Gastrocnemius medialis (tissue), 4 donors: Measurements from ENCODE around the gene ATAD3C. TPM values are rescaled to one million over a fixed set of nuclear protein-coding genes. Genes with fewer than 3 reads are reported as not detected.
"Not testable (repeated sequence)": the region's sequence is repeated elsewhere in the genome, so short reads cannot be mapped to it uniquely, and the experiment has no call there.

Source experiments
- ATAC-seq, 2 donors: fragments of 150-250 bp; one replicate each; pipeline ENCODE4 v1.9.1; 2016
- DNase-seq, 2 donors: peaks; one replicate each; pipeline ENCODE4 v3.0.0-alpha.2; 2019
- H3K27ac ChIP-seq, 4 donors: fragments of 200-600 bp; sonication (generic); 1 replicate in 1 of 4; 2 replicates in 3 of 4; pipeline ENCODE4 v1.5.1; 2016 to 2018; ENCODE audit warnings: mild to moderate bottlenecking in 2 of 4, moderate library complexity in 1 of 4
- H3K27me3 ChIP-seq, 3 donors: fragments of 200-600 bp; sonication (generic) in 2 of 3; 1 replicate in 1 of 3; 2 replicates in 2 of 3; pipeline versions ENCODE4 v1.5.1 to v1.6.0; 2016 to 2019; ENCODE audit warnings: mild to moderate bottlenecking in 1 of 3, moderate library complexity in 1 of 3
- H3K36me3 ChIP-seq, 2 donors: fragments of 200-600 bp; sonication (generic) in 1 of 2; one replicate each; pipeline ENCODE4 v1.5.1; 2017 to 2018
- H3K4me1 ChIP-seq, 2 donors: fragments of 200-600 bp; sonication (generic) in 1 of 2; one replicate each; pipeline ENCODE4 v1.5.1; 2016 to 2017; ENCODE audit warnings: mild to moderate bottlenecking in 2 of 2
- H3K4me3 ChIP-seq, 4 donors: fragments of 200-600 bp; sonication (generic) in 3 of 4; 1 replicate in 1 of 4; 2 replicates in 3 of 4; pipeline ENCODE4 v1.5.1; 2016 to 2019; ENCODE audit warnings: mild to moderate bottlenecking in 2 of 4
- H3K9me3 ChIP-seq, 3 donors: fragments of 200-600 bp; sonication (generic) in 2 of 3; 1 replicate in 1 of 3; 2 replicates in 2 of 3; pipeline ENCODE4 v1.5.1; 2016 to 2019
- POLR2A ChIP-seq, 2 donors: fragments of 450-650 bp; IDR thresholded peaks; one replicate each; pipeline ENCODE4 v1.6.1; 2017; ENCODE audit warnings: antibody characterized with exemption in 2 of 2, mild to moderate bottlenecking in 2 of 2, moderate library complexity in 2 of 2
- in situ Hi-C, 4 donors: fragments of 200-750 bp; cut with MboI; loops; one replicate each; pipeline versions ENCODE4 v1.15.0 to v1.8.0; 2017; ENCODE audit warnings: low sequenced_read_pairs in 4 of 4
- intact Hi-C: fragments of 100-400 bp; cut with DNase I; formaldehyde crosslinking; loops from one replicate; pipeline ENCODE4 v1.15.1; 2023; ENCODE audit warnings: low total_unique reads
- total RNA-seq, 4 donors: library from RNA; depleted of rRNA; stranded (reverse); fragments of >200 nt; gene quantifications; one replicate each; pipeline versions ENCODE4 v1.1.0 to v1.2.3, GENCODE V29; 2016
- TF ChIP-seq, protein P1 (sequence below), 5 experiments: fragments of 450-650 bp in 3 of 5; fragments of 200-600 bp in 2 of 5; sonication (generic) in 2 of 5; IDR thresholded peaks in 4 of 5; conservative IDR thresholded peaks in 1 of 5; 1 replicate in 4 of 5; 2 replicates in 1 of 5; pipeline ENCODE4 v1.5.1; 2016 to 2019; ENCODE audit warnings: antibody characterized with exemption in 5 of 5, mild to moderate bottlenecking in 3 of 5, moderate library complexity in 3 of 5

The ATAD3C gene
- total RNA-seq, 4 donors from 2014 or later: 0.07 TPM; not detected in 3

DNA sequence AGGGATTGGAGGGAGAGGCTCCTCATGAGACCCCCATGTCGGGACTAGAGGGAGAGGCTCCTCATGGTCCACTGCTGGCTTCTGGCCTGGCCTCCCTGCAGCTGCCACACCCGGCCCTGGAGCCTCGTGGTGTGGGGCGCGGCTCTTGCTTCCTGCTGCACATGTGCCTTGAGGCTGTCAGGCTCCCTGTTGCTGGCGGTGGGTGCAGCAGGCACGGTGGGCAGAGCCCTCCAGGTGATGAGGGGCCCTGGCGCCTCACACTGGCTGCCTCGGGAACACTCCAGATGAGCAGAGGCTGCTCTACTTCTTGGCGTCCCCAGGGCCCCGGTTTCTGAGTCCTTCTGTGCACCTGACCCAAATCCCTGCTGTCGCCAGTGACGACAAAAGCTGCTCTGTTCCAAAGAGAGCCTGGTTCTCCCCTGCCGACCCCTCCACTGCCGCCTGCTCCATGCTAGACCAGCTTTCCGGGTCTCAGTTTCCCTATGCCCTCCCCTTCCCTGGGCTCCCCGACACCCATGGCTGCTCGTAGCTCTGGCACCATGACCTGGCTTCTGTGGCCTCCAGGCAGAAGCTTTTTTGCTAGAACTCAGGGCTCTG is 12.3 kb downstream of the ATAD3C start:
- Histone ChIP-seq H3K4me3 (no peak overlapping the region), H3K36me3 (no peaks in the 10 kb centered on the region), H3K27me3 (no peaks in the 10 kb centered on the region), H3K4me1 (no peaks in the 10 kb centered on the region), H3K27ac (no peak overlapping the region), H3K9me3 (no peaks in the 10 kb centered on the region)
- intact Hi-C loops: no loop called here
- no peak for ATAC-seq
- in situ Hi-C loops: no loop called here
- DNase-seq: no peak
- TF ChIP-seq POLR2A (IDR thresholded peaks at IDR 0.05): no peak
- TF ChIP-seq, protein P1, sequence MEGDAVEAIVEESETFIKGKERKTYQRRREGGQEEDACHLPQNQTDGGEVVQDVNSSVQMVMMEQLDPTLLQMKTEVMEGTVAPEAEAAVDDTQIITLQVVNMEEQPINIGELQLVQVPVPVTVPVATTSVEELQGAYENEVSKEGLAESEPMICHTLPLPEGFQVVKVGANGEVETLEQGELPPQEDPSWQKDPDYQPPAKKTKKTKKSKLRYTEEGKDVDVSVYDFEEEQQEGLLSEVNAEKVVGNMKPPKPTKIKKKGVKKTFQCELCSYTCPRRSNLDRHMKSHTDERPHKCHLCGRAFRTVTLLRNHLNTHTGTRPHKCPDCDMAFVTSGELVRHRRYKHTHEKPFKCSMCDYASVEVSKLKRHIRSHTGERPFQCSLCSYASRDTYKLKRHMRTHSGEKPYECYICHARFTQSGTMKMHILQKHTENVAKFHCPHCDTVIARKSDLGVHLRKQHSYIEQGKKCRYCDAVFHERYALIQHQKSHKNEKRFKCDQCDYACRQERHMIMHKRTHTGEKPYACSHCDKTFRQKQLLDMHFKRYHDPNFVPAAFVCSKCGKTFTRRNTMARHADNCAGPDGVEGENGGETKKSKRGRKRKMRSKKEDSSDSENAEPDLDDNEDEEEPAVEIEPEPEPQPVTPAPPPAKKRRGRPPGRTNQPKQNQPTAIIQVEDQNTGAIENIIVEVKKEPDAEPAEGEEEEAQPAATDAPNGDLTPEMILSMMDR (IDR thresholded peaks at IDR 0.05 in 4 of 5, conservative IDR thresholded peaks at IDR 0.05 in 1 of 5): no peak

DNA sequence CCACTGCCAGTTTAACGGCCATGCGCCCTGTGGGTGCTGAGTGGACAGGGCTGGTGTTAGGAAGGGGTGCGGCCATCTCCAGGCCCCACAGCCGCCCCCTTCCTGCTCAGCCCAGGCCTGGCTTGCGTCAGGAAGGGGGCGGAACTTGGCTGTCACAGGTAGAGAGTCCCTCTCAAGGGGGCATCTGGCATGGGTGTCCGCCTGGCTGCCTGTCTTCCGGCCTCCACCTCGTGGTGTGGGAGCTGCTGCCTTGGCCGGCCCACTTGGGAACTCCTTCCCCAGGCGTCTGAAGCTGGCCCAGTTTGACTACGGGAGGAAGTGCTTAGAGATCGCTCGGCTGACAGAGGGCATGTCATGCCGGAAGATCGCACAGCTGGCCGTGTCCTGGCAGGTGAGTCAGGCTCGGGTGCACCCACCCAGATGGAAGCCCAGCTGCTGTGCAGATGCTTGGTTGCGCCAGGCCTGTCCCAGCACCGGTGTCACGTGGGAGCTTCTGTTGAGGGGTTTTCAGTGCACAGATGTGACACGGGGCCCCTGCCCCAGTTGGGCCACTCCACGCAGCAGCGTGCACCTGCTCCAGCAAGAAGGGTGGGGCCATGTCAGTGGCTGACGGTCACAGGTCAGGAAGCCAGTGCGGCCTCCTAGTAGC is 13.0 kb downstream of the ATAD3C start:
- DNase-seq (no peak), ATAC-seq (no peak)
- Histone ChIP-seq H3K4me1 (no peaks in the 10 kb centered on the region), H3K36me3 (no peaks in the 10 kb centered on the region), H3K27me3 (no peaks in the 10 kb centered on the region), H3K27ac (no peak overlapping the region), H3K9me3 (no peaks in the 10 kb centered on the region), H3K4me3 (no peak overlapping the region)
- in situ Hi-C loops: no loop called here
- no peak for TF ChIP-seq POLR2A (IDR thresholded peaks at IDR 0.05)
- TF ChIP-seq, protein P1 (IDR thresholded peaks at IDR 0.05 in 4 of 5, conservative IDR thresholded peaks at IDR 0.05 in 1 of 5): no peak
- intact Hi-C loops: no loop called here

DNA sequence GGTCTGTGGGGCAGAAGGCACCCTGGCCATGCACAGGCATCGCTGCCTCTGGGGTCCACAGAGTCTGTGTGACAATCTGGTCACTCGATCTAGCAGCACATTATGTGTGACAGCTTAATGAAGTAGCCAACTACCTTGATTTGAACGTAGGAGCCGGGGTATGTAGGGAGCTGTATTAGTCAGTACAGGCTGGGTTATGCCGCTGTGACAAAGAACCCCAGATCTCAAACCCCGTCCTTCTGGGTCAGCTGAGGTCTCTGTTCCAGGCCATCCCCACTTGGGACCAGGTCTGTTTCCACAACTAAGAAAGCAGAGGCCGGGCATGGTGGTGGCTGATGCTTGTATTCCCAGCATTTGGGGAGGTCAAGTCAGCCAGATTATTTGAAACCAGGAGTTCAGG is 13.8 kb downstream of the ATAD3C start:
- no peak for TF ChIP-seq POLR2A (IDR thresholded peaks at IDR 0.05)
- TF ChIP-seq, protein P1 (IDR thresholded peaks at IDR 0.05 in 4 of 5, conservative IDR thresholded peaks at IDR 0.05 in 1 of 5): no peak
- Histone ChIP-seq H3K9me3 (no peaks in the 10 kb centered on the region), H3K4me1 (no peaks in the 10 kb centered on the region), H3K27ac (no peak overlapping the region), H3K4me3 (no peak overlapping the region), H3K27me3 (no peaks in the 10 kb centered on the region), H3K36me3 (no peaks in the 10 kb centered on the region)
- DNase-seq: no peak
- no peak for ATAC-seq
- in situ Hi-C loops: no loop called here
- intact Hi-C loops: no loop called here

DNA sequence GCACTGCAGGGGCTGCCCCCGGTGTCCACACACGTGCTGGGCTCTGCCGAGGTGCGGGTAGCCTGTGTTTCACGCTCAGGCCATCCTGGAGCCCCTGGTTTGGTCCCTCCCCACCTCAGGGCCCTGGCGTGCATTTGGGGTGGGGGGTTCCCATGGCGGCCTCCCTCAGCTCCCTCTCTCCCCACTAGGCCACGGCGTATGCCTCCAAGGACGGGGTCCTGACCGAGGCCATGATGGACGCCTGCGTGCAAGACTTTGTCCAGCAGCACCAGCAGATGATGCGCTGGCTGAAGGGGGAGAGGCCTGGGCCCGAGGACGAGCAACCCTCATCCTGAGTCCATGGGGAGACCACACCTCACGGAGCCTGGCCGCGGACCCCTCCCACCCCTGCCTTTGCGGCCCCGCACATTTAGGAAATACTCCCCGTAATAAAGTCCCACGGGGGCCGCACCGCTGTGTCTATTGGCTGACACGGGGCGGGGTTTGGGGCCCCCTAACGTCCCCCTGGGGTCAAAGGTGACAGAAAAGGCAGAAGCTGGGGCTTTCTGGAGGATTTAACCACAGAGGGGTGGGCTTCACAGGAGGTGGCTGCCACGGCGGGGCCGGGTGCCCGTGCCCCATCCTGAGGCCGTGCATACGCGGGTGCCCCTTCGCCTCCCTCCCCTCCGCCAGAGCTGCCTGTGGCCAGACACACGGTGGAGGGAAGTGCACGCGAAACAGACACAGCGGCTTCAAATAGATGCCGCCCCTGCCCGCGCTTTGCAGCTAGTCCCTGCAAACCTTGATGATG is 18.9 kb downstream of the ATAD3C start:
- DNase-seq, ATAC-seq, H3K9me3 ChIP-seq, H3K27me3 ChIP-seq, H3K36me3 ChIP-seq, intact Hi-C loops, in situ Hi-C loops, H3K4me3 ChIP-seq, H3K27ac ChIP-seq: not testable (repeated sequence)
- peaks cover 9 to 20% of the 10 kb centered on the region in 2 donors for H3K4me1 ChIP-seq
